HTR-8/SVneo (cell line): ENCODE results near the gene GORAB.

Source experiments
- DNase-seq: peaks from one replicate; pipeline ENCODE4 v3.0.0; 2011; ENCODE audit warnings: low spot score, mixed read lengths; ENCODE audit not compliant: insufficient read length
- FAIRE-seq: peaks from 2 replicates; lab custom pipeline; 2011; peaks lifted over from hg19 to GRCh38; lab: Jason Lieb, UNC

GORAB gene

DNA sequence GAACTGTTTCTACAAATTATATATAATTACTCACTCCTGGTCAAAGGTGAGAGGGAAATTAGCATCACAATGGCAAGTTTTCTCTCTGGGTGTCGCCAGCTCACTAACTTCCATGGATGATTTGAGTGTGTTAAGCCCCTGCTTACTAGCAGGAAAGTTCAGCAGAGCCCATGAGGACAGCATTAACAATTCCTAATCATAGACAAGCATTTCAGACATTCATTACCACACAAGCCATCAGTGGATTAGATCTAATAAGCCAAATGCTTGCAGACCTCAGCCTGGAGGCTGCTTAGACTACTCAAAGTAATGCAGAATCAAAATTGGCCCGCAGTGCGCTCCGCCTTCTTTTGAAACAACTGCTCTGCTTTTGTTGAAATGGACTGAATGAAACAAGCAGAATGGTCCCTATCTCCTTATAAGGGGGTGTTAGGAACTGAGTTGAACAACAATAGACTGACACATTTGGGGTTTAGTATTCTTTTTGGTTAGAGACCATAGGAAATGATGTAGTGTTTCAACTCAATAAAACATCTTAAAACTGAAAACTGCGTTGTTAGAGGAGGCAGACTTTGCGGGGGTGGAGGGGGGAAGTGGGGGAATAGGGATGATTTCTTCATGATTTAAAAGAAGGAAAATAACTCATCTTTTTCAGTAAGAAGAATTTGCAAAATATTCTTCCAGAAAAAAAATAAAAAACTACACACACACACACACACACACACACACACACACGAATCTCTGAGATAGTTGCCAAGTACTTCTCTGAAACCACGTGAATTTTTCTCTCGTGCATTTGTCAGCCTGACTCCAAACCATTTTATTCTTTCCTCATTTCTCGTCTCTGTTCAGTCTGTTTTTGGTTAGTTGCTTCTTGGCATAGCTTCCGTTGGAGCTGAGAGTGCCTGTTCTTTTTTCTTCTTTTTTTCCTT, 54.6 kb downstream of the GORAB start:
- FAIRE-seq (no peak), DNase-seq (no peak)

DNA sequence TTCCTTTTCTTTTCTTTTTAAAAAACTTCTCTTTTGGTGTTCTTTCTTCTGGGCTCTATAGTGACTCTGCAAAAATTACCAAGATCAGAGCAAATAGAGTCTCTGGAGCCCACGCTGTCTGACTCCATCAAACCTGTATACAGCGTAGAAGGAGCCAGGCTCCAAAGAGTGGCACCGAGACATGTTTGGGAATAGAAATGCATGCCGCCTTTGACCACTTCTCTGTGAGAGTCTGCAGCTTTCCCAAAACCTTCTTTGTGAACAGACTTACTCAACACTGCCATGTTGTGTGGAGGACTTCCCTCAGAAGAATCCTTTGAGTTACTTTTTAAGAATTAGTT, 55.3 kb downstream of the GORAB start:
- DNase-seq (no peak), FAIRE-seq (no peak)

DNA sequence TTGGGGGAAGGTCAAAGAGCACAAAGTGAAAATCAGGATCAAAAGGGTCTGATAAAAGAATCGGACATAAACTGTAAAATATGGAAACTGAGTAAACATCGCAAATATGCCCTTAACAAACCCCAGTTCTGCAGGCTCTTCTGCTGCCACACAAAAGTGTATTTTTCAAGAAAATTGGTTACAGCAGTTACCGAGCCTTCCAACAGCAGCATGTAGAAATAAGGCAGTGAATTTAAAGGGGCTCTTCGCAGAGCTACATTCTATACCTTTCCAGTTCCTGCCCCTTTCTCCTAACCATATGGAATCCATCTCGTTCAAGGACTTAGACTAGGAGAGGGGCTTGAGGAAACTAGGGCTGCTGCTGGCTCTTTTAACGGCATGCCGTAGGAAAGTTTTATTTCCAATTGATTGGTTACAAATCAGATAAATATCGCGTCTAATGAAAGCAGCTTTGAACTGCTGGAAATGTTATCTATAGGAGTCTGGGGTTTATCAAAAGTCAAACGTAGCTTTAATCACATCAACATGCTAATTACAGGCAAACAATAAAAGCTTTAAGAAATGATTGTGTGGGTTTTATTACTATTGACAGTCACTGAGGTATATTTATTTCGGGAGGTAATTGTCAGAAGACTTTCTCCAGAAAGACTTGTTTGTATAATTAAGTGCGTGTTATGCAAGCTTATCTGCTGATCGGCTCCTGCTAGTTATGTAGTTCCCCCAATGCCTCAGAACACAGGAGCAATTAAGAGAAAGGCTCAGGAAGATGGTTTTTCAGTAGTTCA, 59.1 kb downstream of the GORAB start:
- DNase-seq (no peak), FAIRE-seq (no peak)

GRCh38 chr1:170592591-170593111, 60.7 kb downstream of the GORAB start:
- FAIRE-seq (no peak), DNase-seq (no peak)

GRCh38 chr1:170593173-170594011, 61.4 kb downstream of the GORAB start:
- FAIRE-seq (no peak), DNase-seq (no peak)

GRCh38 chr1:170594066-170594626, 62.2 kb downstream of the GORAB start:
- no peak for FAIRE-seq

DNA sequence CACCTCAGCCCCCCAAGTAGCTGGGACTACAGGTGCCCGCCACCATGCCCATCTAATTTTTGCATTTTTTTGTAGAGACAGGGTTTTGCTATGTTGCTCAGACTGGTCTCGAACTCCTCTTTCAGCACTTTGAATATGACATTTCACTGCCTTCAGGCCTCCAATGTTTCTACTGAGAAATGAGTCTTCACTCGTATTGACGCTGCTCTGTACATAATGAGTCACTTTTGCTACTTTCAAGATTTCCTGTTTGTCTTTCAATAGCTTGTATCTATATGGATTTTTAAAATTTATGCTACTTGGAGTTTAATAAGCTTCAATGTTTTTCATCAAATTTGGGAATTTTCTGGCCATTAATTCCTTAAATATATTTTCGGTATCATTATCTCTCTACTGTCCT, 64.7 kb downstream of the GORAB start:
- FAIRE-seq = no peak
- DNase-seq = no peak

More at GRCh38 chr1:170594066-170594626, 62.2 kb downstream of the GORAB start:
- DNase-seq = no peak

DNA sequence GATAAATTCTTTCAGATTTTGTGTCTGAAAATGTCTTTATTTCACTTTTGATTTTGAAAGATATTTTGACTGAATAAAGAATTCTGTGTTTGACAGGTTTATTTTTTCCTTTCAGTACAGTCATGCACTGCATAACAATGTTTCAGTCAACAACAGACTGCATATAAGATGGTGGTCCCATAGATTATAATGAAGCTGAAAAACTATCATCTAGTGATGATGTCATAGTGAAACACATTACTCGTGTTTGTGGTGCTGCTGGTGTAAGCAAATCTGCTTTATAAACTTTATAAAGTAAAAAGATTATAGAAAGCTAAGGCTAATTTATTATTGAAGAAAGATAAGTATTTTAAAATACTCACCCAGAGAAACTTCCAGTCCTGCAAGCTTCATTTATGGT, 66.7 kb downstream of the GORAB start:
- FAIRE-seq = no peak

GRCh38 chr1:170599033-170599432, 67.1 kb downstream of the GORAB start:
- no peak for DNase-seq
- no peak for FAIRE-seq

More for the DNA sequence above, 66.7 kb downstream of the GORAB start:
- DNase-seq = no peak

GRCh38 chr1:170601866-170602265, 69.9 kb downstream of the GORAB start:
- DNase-seq (no peak), FAIRE-seq (no peak)
